CD4-positive, alpha-beta T cell treated with Interleukin-6 at 100 ng/mL for 8 hours (primary cell): ENCODE results near the gene PRR16.

Experiments used
- DNase-seq: peaks from one replicate; pipeline ENCODE4 v3.0.0-alpha.2; 2020; ENCODE audit warnings: mixed read lengths, low spot score

The PRR16 gene

DNA sequence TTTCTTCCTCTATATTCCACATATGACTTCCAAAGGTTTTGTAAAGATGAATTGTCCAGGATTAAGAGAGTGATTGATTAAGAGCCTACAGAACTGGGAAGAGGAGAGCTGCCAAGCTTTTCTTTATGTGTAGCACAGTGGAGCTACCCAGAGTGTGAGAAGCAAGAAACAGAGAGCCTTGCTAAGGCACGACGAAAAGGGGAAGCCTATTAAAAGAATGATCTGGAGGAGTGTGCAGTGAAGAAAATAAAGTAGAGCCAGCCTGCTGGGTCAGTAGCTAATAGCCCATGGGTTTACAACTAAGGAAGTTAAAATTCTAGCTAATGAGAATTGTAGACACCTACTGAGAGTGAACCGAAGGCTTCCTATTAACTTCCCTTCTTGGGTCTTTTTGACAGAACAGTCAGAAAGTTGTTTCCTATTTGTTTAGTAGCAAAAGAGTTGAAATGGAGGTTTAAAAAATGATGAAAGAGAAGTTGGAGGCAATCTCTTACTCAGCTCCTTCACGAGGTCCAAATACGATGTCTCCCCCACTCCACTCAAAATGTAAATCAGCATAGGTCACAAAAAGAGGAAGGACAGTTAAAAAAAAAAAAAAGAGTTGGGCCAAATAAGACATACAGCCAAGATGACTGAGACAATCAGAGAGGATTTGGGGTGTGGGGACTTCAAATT lies 957 bp upstream of the PRR16 start:
- no peak for DNase-seq

DNA sequence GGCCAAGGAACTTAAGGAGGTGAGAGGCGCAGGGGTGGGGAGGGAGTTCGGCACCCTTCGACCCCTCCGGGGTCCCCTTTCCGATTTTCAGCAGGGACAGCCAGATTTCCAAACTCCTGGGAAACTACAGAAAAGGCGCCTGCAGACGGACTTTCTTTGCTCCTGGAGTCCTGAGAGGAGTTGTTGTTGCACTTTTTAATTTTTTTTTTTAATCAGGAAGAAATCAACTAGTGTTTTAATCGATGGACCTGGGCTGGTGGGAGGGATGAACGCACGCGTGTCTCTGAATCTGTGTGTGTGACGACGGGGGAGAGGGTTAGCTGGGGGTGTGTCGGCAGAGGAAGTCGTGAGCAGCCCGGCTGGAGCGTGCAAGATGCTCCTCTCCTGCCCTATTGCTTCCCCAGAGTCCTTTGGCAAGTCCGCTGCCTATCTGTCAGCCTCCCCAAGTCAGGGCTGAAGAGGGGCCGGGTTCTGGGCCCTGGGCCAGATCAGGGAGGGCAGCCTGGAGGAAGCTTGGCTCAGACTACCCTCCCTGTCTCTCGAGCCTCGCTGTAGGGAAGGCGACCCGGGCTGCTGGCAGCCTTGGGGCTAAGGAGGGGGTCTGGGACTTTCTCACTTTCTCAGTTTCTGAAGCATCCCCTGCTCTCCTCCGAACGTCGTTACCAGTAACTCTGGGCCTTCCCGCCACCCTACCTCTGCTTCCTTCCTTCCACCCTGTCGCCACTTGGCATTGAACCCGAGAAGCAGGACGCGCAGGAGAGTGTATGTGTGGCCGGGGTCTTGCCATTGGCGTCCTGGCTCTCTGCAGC lies 731 bp downstream of the PRR16 start:
- DNase-seq: no peak

DNA sequence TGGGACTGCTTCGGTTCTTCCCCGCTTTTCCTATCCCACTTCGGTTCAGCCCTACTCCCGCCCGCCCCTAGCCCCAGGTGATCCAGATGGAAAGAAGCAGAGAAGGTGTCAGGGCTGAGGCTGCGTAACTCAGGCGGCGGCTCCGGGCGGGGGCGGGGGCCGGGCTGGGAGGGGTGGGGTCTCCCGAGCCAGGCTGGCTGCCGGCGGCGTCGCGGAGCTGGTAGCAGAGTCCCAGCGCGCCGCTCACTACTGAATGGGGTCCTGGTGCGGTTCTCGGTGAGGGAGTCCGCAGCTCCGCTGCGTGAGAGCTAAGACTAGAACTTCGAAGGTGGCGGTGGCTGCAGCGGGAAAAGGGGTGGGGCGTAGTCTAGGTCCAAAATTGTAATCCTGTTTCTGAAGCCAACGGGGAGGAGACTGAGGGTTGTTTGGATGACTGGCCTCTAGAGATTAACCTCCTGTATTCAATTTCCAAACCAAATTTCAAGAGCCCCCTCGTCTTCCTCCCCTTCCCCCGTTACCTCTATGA lies 1.4 kb downstream of the PRR16 start:
- no peak for DNase-seq

DNA sequence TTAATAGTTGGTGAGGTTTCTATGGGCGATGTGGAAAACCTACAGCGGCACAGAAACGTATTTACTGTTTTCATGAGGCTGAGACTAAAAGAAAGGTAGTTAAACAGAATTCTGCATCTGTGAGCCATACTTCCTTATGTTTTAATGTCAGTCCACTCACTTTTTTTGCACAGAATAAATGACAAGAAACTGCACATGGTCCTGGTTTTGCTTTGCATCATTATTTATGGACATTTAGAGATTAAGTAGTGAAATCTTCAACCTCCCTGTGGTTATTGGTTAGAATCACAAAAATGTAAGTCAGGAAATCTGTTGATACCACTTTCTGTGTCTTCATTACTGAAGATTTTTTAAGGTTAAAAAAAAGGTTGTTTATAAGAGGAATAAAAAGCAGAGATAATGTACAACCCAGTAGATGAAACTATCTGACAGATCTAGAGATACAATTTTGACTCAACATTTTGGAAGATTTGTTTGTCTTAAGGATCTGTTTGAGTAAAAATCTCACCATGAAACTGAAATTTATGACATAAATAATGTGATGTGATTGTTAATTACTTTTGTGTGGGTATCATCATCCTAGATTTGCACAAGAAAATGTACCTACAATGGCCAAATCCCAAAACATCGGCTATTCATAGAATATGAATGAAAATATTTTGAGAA lies 2.4 kb downstream of the PRR16 start:
- no peak for DNase-seq

DNA sequence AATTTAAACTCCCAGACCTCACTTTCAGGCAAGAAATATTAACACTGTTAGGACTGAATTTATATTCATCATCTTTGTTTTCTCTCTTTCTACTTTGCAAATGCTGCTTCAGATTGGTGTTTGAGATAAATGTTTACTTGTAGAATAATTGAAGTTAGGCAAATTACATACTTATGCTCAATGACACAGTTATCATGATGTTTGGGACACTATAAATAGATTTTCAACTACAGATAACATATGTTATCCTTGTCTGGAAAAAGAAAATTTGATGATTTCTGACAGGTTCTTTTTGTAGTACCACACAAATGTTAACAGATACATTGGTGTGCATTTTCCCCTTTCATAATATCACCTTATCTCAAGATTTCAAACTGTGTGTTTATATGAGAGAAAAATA lies 7.9 kb downstream of the PRR16 start:
- DNase-seq: no peak

DNA sequence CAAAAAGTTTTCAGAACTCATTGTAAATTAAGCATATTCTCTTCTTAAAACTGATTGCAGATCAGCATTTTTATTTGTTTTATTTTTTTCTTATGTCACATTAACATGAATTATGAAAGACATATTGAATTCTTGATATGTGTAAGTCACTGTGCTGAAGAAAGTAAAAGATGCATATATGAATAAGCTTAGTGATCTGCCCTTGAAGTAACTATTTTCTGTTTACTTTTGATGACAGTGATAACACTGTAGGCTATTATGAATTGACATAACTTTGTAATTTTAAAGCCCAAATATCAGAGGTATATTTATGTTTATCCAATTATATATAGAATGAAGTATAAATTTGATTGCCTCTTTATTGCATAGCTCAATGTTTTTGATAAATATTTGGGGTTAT lies 8.8 kb downstream of the PRR16 start:
- no peak for DNase-seq

DNA sequence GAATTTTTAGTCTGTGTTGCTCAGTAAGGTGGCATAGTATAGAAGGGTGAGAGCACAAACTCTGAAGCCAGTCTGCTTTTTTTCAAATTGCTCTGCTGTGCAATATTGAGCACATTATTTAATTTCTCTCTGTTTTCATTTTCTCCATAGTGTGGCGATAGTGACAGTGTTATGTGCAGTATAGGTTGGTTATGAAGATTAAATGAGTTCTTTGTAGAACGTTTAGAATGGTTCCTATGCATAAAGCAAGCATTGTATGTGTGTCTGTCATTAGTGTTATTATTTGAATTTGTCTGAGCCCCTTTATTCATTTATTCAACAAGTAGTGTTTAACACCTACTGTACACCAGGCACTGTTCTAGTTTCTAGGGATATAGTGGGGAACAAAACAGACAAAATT lies 9.2 kb downstream of the PRR16 start:
- DNase-seq: no peak

- DNase-seq: no peak
These were observed 12.0 kb downstream of the PRR16 start for GRCh38 chr5:120476063-120476462.

- no peak for DNase-seq
These were observed 15.0 kb downstream of the PRR16 start for GRCh38 chr5:120479066-120479465.

GRCh38 chr5:120499876-120500563 lies 35.9 kb downstream of the PRR16 start:
- no peak for DNase-seq

DNA sequence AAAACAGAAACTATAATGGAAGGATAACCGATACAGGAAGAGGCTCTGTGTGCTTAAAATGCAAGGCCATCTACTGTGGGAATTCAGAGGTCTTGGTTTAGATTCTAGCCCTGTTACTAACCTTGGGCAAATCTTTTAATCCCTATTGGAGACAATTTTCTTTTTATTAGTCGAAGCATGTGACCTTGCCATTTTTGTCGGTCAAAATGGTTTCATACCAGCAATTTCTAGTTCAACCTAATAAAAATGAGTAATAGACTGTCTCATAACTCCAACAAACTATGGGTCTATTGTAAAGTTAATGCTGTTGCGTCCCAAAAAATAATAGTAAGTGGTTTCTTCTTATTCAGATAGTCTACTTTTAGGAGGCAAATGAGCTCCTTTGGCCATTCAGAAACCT lies 38.4 kb downstream of the PRR16 start:
- no peak for DNase-seq

- DNase-seq: no peak
These were observed 39.2 kb downstream of the PRR16 start for GRCh38 chr5:120503341-120503740.

DNA sequence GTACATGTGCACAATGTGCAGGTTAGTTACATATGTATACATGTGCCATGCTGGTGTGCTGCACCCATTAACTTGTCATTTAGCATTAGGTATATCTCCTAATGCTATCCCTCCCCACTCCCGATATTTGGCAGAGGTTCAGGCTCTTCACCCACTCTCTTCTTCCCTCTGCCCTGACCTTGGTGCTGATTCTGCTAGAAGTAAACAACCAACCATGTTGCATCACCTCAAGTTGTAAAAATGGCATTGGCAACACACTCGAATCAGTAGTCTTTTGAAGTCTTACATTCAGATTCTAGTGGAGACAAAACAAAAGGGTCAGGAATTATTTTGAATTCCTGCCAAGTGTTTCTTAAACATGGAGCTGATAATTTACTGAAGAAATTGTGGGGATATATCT lies 40.0 kb downstream of the PRR16 start:
- no peak for DNase-seq

- no peak for DNase-seq
These were observed 43.1 kb downstream of the PRR16 start for GRCh38 chr5:120507197-120507596.

DNA sequence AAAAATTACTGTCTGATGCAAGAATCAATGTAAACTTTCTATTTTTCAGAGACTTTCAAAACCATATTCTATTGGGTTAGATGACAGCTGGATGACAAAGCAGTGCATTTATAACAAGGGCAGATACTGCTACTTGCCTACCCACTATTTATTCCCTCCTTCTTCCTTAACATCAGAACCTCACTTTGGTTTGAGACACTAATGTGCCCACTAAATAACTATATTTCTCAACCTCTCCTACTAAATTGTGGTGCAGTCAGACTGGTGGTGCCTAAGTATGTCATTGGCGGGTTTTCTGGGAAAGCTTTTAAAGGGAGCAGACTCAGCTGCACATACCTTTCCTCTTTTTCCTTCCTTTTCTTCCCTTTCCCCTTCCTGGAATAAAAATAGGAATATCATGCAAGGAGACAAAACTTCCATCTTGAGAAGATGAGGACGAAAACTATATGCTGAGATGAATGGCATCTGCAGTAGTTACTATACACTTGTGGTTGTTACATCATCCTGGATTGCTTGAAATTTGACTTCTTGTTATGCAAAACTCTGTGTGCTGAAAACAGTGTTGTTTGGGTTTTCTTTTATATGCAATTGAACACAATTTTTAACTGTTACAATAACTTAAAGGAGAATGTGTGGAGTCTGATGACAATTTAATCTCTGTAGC lies 43.8 kb downstream of the PRR16 start:
- no peak for DNase-seq

GRCh38 chr5:120509053-120509452 lies 45.0 kb downstream of the PRR16 start:
- DNase-seq: no peak

- no peak for DNase-seq
These were observed 46.1 kb downstream of the PRR16 start for GRCh38 chr5:120510098-120510637.

- no peak for DNase-seq
These were observed 47.0 kb downstream of the PRR16 start for GRCh38 chr5:120510994-120511686.

DNA sequence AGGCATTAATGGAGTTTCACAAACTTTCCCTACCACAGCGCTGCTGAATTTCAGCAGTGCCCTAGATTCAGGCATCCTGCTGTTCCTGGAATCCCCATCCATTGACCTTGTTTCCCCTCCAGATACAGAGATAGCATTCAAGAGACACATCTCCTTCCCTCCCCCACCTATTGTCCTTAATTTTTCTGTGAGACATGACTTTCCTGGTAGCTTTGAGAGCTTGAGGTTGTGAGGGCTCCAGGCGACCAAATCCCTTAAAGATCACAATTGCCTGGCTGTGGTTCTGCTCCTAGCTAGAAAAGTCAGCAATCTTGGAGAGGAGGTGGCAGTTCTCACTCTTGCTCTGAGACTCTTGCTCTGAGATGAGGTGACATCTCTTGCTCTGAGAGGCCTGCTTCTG lies 48.0 kb downstream of the PRR16 start:
- DNase-seq: no peak

GRCh38 chr5:120512791-120513650 lies 48.9 kb downstream of the PRR16 start:
- DNase-seq: no peak
